NCI-H774 (cell line): Measurements from ENCODE around the gene HNRNPC.

ENCODE experiments used
- DNase-seq: peaks from one replicate; lab custom pipeline; 2025; lab: John Stamatoyannopoulos, UW

Gene HNRNPC

GRCh38 chr14:21210023-21210422 is 59.2 kb downstream of the HNRNPC start:
- DNase-seq = no peak

GRCh38 chr14:21209185-21209584 is 60.1 kb downstream of the HNRNPC start:
- no peak for DNase-seq

- DNase-seq = no peak
Observed at GRCh38 chr14:21208554-21208953, 60.7 kb downstream of the HNRNPC start.

- DNase-seq = no peak
Observed at GRCh38 chr14:21206753-21207684, 62.2 kb downstream of the HNRNPC start.

GRCh38 chr14:21205678-21206581 is 63.3 kb downstream of the HNRNPC start:
- DNase-seq = no peak

- no peak for DNase-seq
Observed at GRCh38 chr14:21205026-21205677, 64.1 kb downstream of the HNRNPC start.

GRCh38 chr14:21204167-21205025 is 64.8 kb downstream of the HNRNPC start:
- no peak for DNase-seq

GRCh38 chr14:21203470-21204166 is 65.6 kb downstream of the HNRNPC start:
- DNase-seq = no peak

- no peak for DNase-seq
Observed at GRCh38 chr14:21202463-21203358, 66.5 kb downstream of the HNRNPC start.

GRCh38 chr14:21201732-21202462 is 67.3 kb downstream of the HNRNPC start:
- no peak for DNase-seq

- DNase-seq = no peak
Observed at GRCh38 chr14:21200752-21201461, 68.3 kb downstream of the HNRNPC start.

GRCh38 chr14:21199611-21200560 is 69.4 kb downstream of the HNRNPC start:
- DNase-seq = no peak

GRCh38 chr14:21197418-21198205 is 71.6 kb downstream of the HNRNPC start:
- DNase-seq = no peak

GRCh38 chr14:21194597-21194996 is 74.6 kb downstream of the HNRNPC start:
- DNase-seq = no peak

GRCh38 chr14:21192875-21193535 is 76.2 kb downstream of the HNRNPC start:
- no peak for DNase-seq

GRCh38 chr14:21192447-21192822 is 76.8 kb downstream of the HNRNPC start:
- no peak for DNase-seq
